Activated CD4-positive, alpha-beta T cell treated with anti-CD3 and anti-CD28 coated beads for 36 hours (primary cell): ENCODE results near the gene NRGN. TPM values are rescaled to one million over a fixed set of nuclear protein-coding genes. Genes with fewer than 3 reads are reported as not detected.

Experiments
- ATAC-seq: fragments of 200-7000 bp; cut with Tn5 transposase; one replicate; pipeline ENCODE4 v1.10.0; 2021; ENCODE audit warnings: mild to moderate bottlenecking, moderate library complexity
- CTCF ChIA-PET: fragments of 350-600 bp; sonication (Branson Sonifier 250); formaldehyde crosslinking; loops from one replicate; lab custom pipeline; 2021; ENCODE audit warnings: antibody characterized with exemption; lab: Charles Lee
- POLR2A ChIA-PET: fragments of 350-600 bp; sonication (Branson Sonifier 250); formaldehyde crosslinking; loops from one replicate; lab custom pipeline; 2021; ENCODE audit warnings: antibody characterized with exemption, inconsistent platforms; lab: Charles Lee
- DNase-seq: peaks from one replicate; pipeline ENCODE4 v3.0.0-alpha.2; 2020
- H3K27ac Mint-ChIP-seq: one replicate; pipeline ENCODE4 v1.8.0; 2021; ENCODE audit warnings: mixed read lengths
- H3K27me3 Mint-ChIP-seq: one replicate; pipeline ENCODE4 v1.8.0; 2021; ENCODE audit warnings: mixed read lengths
- H3K36me3 Mint-ChIP-seq: one replicate; pipeline ENCODE4 v1.8.0; 2021; ENCODE audit warnings: low read depth, mixed read lengths
- H3K4me1 Mint-ChIP-seq: one replicate; pipeline ENCODE4 v1.8.0; 2021; ENCODE audit warnings: mixed read lengths
- H3K4me3 Mint-ChIP-seq: one replicate; pipeline ENCODE4 v1.8.0; 2021; ENCODE audit warnings: mild to moderate bottlenecking, moderate library complexity, mixed read lengths
- H3K9me3 Mint-ChIP-seq: one replicate; pipeline ENCODE4 v1.8.0; 2021; ENCODE audit warnings: low read depth, mixed read lengths
- intact Hi-C, 2 experiments: fragments of 100-400 bp; cut with DNase I in 1 of 2; cut with micrococcal nuclease in 1 of 2; formaldehyde crosslinking; loops; one replicate each; pipeline versions ENCODE4 v1.14.2 to v1.15.1; 2022 to 2024; cut with DNase I, micrococcal nuclease
- total RNA-seq, 2 experiments: library from RNA; stranded (reverse); gene quantifications; one replicate each; pipeline ENCODE4 v1.2.3, GENCODE V29; 2021

The NRGN gene
- total RNA-seq, 2 experiments from 2014 or later: 13.5 to 18.1 TPM

GRCh38 chr11:124751391-124751740 is 11.6 kb downstream of the NRGN start:
- Mint-ChIP-seq H3K4me3 (no peak overlapping the region), H3K27ac (no peak overlapping the region), H3K27me3 (peaks cover 4% of the 10 kb centered on the region), H3K36me3 (peaks cover 1% of the 10 kb centered on the region), H3K9me3 (no peaks in the 10 kb centered on the region), H3K4me1 (peaks cover 6% of the 10 kb centered on the region)
- ChIA-PET POLR2A (no interaction called here), CTCF (interaction anchor here (0.5 kb wide), 1 partner anchor 12 kb away, joined by 3 read pairs; no protein-coding TSS in a partner anchor)
- intact Hi-C loops: no loop called here
- DNase-seq (no peak), ATAC-seq (no peak)

GRCh38 chr11:124751741-124752470 is 12.2 kb downstream of the NRGN start, which contains the start of gene VSIG2:
TSS of gene VSIG2 (minus strand) at chr11:124752255. CDS start at chr11:124752137, 118 bp downstream.
- Mint-ChIP-seq H3K27me3 (peaks cover 8% of the 10 kb centered on the region), H3K4me3 (no peak within 1 kb of the TSS), H3K4me1 (peaks cover 3% of the 10 kb centered on the region), H3K9me3 (no peaks in the 10 kb centered on the region), H3K36me3 (no peaks in the 10 kb centered on the region), H3K27ac (no peak within 1 kb of the TSS)
- ATAC-seq (no peak), DNase-seq (no peak)
- CTCF ChIA-PET: interaction anchor here (0.7 to 1.3 kb wide), 3 partner anchors 11 to 85 kb away, joined by 3 to 4 read pairs (median 3); no protein-coding TSS in a partner anchor
- POLR2A ChIA-PET: no interaction called here
- intact Hi-C loops: no loop called here

GRCh38 chr11:124752471-124753102 is 12.8 kb downstream of the NRGN start:
- intact Hi-C loops: no loop called here
- Mint-ChIP-seq H3K4me3 (no peak overlapping the region), H3K4me1 (no peaks in the 10 kb centered on the region), H3K27me3 (peaks cover 13% of the 10 kb centered on the region), H3K27ac (no peak overlapping the region), H3K36me3 (no peaks in the 10 kb centered on the region), H3K9me3 (no peaks in the 10 kb centered on the region)
- no peak for ATAC-seq
- POLR2A ChIA-PET: no interaction called here
- no peak for DNase-seq
- CTCF ChIA-PET: interaction anchor here (0.6 to 1.3 kb wide), 6 partner anchors 10 to 388 kb away, joined by 3 to 4 read pairs (median 3); no protein-coding TSS in a partner anchor

GRCh38 chr11:124753205-124753604 is 13.5 kb downstream of the NRGN start:
- Mint-ChIP-seq H3K27ac (no peak overlapping the region), H3K36me3 (no peaks in the 10 kb centered on the region), H3K27me3 (peaks cover 18% of the 10 kb centered on the region), H3K4me3 (no peak overlapping the region), H3K4me1 (peaks cover 1% of the 10 kb centered on the region), H3K9me3 (no peaks in the 10 kb centered on the region)
- ChIA-PET POLR2A (no interaction called here), CTCF (interaction anchor here (0.6 to 1.3 kb wide), 6 partner anchors 10 to 388 kb away, joined by 3 to 5 read pairs (median 4); no protein-coding TSS in a partner anchor)
- ATAC-seq: no peak
- no peak for DNase-seq
- intact Hi-C loops: no loop called here

- no peak for DNase-seq
- Mint-ChIP-seq H3K4me1 (peaks cover 5% of the 10 kb centered on the region), H3K27ac (no peak overlapping the region), H3K4me3 (no peak overlapping the region), H3K27me3 (peaks cover 23% of the 10 kb centered on the region), H3K36me3 (no peaks in the 10 kb centered on the region), H3K9me3 (no peaks in the 10 kb centered on the region)
- POLR2A ChIA-PET: no interaction called here
- intact Hi-C loops: no loop called here
- ATAC-seq: no peak
- CTCF ChIA-PET: interaction anchor here (0.5 to 1.3 kb wide), 3 partner anchors 9 to 46 kb away, joined by 3 to 5 read pairs (median 3); no protein-coding TSS in a partner anchor
Measured at GRCh38 chr11:124753624-124754023, 13.9 kb downstream of the NRGN start.

- intact Hi-C loops: no loop called here
- POLR2A ChIA-PET: no interaction called here
Measured at GRCh38 chr11:124754309-124754708, 14.6 kb downstream of the NRGN start.

GRCh38 chr11:124754710-124755109 is 15.0 kb downstream of the NRGN start:
- ATAC-seq (no peak), DNase-seq (no peak)
- ChIA-PET POLR2A (interaction anchor here (0.6 kb wide), 1 partner anchor 370 kb away, joined by 10 read pairs; no protein-coding TSS in a partner anchor), CTCF (interaction anchor here (0.9 to 1.4 kb wide), 3 partner anchors 8 to 26 kb away, joined by 3 to 5 read pairs (median 4); partner anchors contain the start of gene ESAM)
- Mint-ChIP-seq H3K27ac (no peak overlapping the region), H3K36me3 (no peaks in the 10 kb centered on the region), H3K9me3 (no peaks in the 10 kb centered on the region), H3K4me3 (no peak overlapping the region), H3K27me3 (peaks cover 28% of the 10 kb centered on the region), H3K4me1 (peaks cover 7% of the 10 kb centered on the region)
- intact Hi-C loops: no loop called here

More at GRCh38 chr11:124754309-124754708, 14.6 kb downstream of the NRGN start:
- peaks cover 27% of the 10 kb centered on the region for H3K27me3 Mint-ChIP-seq
- DNase-seq (no peak), ATAC-seq (no peak)
- no peaks in the 10 kb centered on the region for H3K9me3 Mint-ChIP-seq
- CTCF ChIA-PET: interaction anchor here (0.5 to 1.0 kb wide), 2 partner anchors 8 to 45 kb away, joined by 3 to 5 read pairs; partner anchors contain the start of gene ESAM
- H3K4me3 Mint-ChIP-seq: no peak overlapping the region
- peaks cover 7% of the 10 kb centered on the region for H3K4me1 Mint-ChIP-seq
- no peaks in the 10 kb centered on the region for H3K36me3 Mint-ChIP-seq
- H3K27ac Mint-ChIP-seq: no peak overlapping the region

- ATAC-seq (no peak), DNase-seq (no peak)
- ChIA-PET POLR2A (no interaction called here), CTCF (interaction anchor here (0.7 to 3.2 kb wide), 9 partner anchors 8 to 114 kb away, joined by 3 to 10 read pairs (median 3); partner anchors contain the start of gene NRGN)
- Mint-ChIP-seq H3K27ac (no peak overlapping the region), H3K4me3 (no peak overlapping the region), H3K9me3 (no peaks in the 10 kb centered on the region), H3K4me1 (peaks cover 10% of the 10 kb centered on the region), H3K36me3 (no peaks in the 10 kb centered on the region), H3K27me3 (peaks cover 37% of the 10 kb centered on the region)
- intact Hi-C loops: no loop called here
Measured at GRCh38 chr11:124756033-124756752, 16.5 kb downstream of the NRGN start.

- Mint-ChIP-seq H3K36me3 (no peaks in the 10 kb centered on the region), H3K4me1 (peaks cover 16% of the 10 kb centered on the region), H3K27ac (no peak overlapping the region), H3K9me3 (no peaks in the 10 kb centered on the region), H3K4me3 (no peak overlapping the region), H3K27me3 (peaks cover 43% of the 10 kb centered on the region)
- CTCF ChIA-PET: interaction anchor here (1.1 to 3.2 kb wide), 4 partner anchors 10 to 80 kb away, joined by 3 to 10 read pairs (median 6); partner anchors contain the start of genes MSANTD2 and NRGN
- DNase-seq (no peak), ATAC-seq (no peak)
- intact Hi-C loops: no loop called here
- POLR2A ChIA-PET: interaction anchor here (0.7 kb wide), 1 partner anchor 197 kb away, joined by 3 read pairs; no protein-coding TSS in a partner anchor
Measured at GRCh38 chr11:124756753-124757227, 17.0 kb downstream of the NRGN start.

GRCh38 chr11:124757320-124757719 is 17.6 kb downstream of the NRGN start:
- no peak for DNase-seq
- Mint-ChIP-seq H3K9me3 (no peaks in the 10 kb centered on the region), H3K4me1 (peaks cover 18% of the 10 kb centered on the region), H3K27me3 (peaks cover 44% of the 10 kb centered on the region), H3K4me3 (no peak overlapping the region), H3K36me3 (no peaks in the 10 kb centered on the region), H3K27ac (no peak overlapping the region)
- intact Hi-C loops: no loop called here
- ChIA-PET POLR2A (interaction anchor here (0.7 kb wide), 1 partner anchor 196 kb away, joined by 3 read pairs; no protein-coding TSS in a partner anchor), CTCF (interaction anchor here (1.1 to 8.2 kb wide), 5 partner anchors 9 to 79 kb away, joined by 3 to 79 read pairs (median 10); partner anchors contain the start of genes MSANTD2 and NRGN)
- ATAC-seq: no peak
